ENCODE measurements around the gene SPRR2D.

The SPRR2D gene

DNA sequence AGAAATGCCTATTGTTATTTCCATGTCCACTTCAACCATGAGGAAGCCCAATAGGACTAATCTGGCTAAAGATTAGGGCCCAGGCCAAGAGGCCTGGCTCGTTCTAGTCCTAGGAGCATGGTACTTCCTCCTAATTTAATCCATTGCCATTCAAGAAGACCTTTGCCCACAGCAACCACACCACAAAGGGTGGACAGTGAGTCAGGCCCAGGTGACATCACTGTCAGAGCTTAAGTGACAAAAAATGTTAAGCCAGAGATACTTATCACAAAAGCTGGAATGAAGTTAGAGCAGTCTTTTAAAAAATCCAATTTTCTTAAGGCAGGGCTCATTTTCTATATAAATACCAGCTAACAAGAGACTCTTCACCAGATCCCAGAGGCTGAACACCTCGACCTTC, 39.5 kb downstream of the SPRR2D start, which contains the start of gene SPRR3:
TSS of gene SPRR3 (plus strand) at position 368 of the 400 bp plus-strand sequence. CDS start 1,272 bp downstream, outside the sequence.
- DNase-seq = no peak

DNA sequence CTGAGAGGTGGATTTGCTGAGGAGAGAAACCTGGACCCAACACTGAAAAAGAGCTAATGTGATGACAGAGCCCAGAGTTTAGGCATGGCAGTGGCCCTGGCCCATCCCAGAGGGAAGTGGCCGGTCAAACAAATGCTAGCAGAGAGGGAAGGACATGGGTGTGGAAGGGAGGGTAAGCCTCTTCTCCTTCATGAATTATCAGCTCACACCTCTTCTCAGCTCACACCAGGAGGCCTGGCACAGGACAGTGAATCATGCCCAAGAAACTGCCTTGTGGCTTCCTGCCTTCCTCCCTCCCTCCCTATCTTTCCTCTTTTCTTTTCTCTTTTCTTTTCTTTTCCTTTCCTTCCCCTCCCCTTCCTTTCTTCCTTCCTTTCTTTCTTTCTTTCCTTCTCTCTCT, 40.6 kb downstream of the SPRR2D start:
- DNase-seq = no peak

DNA sequence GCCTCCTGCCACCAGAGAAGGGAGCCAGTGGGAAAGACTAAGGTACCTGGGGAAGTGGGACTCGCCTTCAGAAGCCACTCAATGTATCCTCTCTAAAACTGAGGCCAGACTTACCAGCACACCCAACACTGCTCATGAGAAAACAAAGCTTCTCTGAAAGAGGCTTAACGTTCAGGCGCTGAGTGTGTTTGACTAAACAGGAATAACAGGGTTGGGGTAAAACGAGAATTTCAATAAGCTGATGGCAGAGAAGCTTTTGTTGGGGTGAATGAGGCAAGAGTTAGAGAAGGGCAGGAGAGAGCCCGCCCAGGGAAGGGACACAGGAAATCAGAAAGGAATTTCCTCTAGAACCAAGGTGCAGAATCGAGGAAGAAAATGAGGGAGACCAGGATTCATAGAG, 41.1 kb downstream of the SPRR2D start:
- no peak for DNase-seq

DNA sequence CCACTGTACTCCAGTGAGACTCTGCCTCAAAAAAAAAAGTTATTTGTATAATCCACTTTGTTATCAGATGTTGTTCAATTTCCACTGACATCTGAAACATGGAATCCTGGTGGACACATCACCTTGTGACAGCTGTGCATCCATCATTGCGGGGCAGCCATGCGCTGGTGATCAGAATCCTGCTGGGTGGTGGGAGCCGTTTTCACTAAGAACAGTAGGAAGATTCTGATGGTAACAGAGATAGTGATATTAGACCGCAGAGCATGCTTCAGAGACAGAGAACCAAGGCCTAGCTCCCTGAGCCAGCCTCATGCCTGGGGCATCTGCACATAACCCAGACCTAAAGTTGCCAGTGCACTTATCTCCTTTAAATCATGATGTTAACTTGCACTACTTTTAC, 42.4 kb downstream of the SPRR2D start:
- DNase-seq = no peak

DNA sequence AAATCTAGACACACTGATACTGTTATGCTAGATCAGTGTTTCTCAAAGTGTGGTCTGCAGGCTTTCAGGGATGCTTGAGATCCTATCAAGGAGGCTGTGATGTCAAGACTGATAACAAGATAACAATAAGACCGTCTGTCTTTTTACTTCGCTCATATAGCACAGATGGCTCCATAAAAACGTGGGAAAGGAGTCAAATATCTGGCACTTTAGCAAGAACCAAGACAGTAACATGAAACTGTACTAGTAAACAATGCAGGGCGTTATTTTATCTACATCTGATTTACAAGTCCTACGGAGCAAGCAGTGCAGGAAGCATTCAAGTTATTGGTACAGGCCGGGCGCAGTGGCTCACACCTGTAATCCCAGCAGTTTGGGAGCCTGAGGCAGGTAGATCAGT, 43.0 kb downstream of the SPRR2D start:
- DNase-seq = no peak

DNA sequence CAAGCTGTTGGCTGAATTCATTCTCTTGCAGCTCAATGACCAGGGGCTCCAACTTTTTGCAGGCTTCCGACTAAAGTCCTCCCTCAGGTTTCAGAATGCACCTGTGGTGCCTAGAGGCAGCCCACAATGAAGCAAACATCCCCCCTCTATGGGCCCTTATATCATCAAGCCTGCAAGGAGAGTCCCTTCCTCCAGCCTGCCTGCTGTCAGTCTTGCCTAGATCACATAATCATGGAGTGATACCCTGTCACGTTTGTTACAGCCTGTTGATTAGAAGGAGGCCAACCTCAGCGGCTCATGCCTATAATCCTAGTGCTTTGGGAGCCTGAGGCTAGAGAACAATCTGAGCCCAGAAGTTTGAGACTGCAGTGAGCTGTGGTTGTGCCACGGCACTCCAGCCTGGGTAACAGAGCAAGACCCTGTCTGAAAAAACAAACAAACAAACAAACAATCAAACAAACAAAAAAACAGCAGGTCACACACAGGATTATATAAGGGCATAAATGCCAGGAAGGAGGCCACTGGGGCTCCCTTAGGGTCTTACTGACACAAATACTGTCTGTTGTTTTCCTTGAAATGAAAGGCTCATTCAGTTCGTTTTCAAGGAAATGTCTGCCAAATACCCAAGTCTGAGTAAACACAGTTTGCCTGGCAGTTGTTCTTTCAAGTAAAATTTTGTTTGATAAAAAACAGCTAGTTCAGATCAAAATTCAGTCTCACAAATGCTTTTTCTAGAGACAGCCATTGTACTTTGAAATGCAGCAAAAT, 44.1 kb downstream of the SPRR2D start:
- no peak for DNase-seq

DNA sequence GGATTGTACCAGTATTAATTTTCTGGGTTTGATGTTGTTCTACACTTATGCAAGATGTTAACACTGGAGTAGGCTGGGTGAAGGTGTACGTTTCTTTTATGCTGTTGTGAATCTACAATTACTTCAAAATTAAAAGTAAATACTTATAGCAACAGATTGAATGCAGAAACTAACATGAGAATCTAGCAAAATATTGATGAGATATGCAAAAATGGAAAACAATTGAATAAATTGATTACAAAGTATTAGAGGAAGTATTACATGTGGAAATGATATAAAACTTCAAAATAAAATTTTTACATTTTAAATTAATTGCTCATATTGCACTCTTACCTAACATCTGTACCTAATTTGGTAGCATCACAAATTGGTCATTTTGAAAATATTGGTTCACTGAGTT, 45.1 kb downstream of the SPRR2D start:
- DNase-seq = no peak

DNA sequence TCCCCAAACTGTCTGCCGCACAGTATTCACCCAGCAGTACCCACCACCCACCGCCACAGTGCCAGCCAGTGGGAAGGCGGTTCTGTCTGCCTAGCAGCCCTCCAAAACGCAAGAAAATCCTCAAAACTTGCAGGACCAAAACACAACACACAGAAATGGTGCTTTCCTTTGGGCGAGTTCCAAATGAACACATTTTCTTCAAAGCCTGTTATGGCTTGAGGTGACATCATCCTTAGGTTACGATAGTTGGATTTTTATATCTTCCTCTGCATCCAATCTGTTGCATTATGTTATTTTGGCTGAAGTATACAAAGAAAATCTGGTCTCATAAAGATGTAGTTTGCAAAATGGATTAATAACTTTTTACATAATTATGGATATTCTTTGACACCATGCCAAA, 47.7 kb downstream of the SPRR2D start:
- DNase-seq = no peak

Measured in islet precursor cell (in vitro differentiated cells).